Anterior cingulate cortex (tissue), 58 donors: ENCODE data around the gene CAB39.

Source experiments
- DNase-seq, 58 donors: peaks; one replicate each; lab custom pipeline; 2025; lab: John Stamatoyannopoulos, UW

CAB39 gene

GRCh38 chr2:230779126-230779525 lies 66.5 kb downstream of the CAB39 start:
- DNase-seq: no peak

DNA sequence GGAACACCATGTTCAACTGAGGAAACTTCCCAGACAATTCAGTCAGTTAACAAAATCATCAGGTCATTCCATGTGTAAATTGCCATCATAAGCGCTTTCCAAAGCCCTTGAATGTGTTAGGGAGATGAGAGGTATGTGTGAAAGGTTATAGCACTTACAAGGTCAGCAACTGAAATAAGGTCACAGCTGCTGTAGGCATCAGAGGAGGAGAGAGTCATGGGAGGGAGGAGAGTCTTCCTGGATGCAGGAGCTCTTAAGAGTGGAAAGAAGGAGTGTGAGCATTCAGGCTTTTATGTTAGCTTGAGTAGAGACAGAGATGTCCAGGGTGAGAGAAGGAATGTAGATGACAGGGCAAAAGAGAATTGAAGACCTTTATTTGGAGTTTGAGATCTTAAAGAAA lies 67.0 kb downstream of the CAB39 start:
- no peak for DNase-seq

GRCh38 chr2:230781130-230781797 lies 68.6 kb downstream of the CAB39 start:
- no peak for DNase-seq

GRCh38 chr2:230783101-230783500 lies 70.5 kb downstream of the CAB39 start:
- no peak for DNase-seq

GRCh38 chr2:230784795-230785194 lies 72.2 kb downstream of the CAB39 start:
- no peak for DNase-seq

GRCh38 chr2:230785346-230785745 lies 72.7 kb downstream of the CAB39 start:
- DNase-seq: no peak

GRCh38 chr2:230787101-230787500 lies 74.5 kb downstream of the CAB39 start:
- no peak for DNase-seq

DNA sequence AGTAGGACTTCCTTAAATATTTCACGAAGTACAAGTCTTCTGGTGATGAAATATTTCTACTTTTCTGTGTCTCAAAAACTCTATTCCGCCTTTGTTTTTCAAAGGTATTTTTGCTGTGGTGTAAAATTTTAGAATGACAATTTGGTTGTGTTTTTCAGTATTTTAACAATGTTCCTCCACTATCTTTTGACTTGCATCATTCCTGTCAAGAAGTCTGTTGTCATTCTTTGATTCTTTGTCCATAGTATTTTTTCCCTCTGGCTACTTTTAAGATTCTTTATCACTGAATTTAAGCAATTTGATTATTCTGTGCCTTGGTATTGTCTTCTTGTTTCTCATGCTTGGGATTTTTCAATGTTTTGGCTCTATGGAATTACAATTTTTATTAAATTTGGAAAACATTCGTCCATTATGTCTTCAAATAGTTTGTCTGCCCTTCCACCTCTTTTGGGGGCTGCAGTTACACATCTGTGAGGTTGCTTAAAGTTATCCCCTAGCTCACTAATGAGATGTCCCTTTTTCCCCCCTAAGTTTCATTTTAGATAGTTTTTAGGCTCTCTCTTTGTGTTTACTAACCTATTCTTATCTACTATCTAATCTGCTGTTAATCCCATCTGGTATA lies 76.0 kb downstream of the CAB39 start:
- no peak for DNase-seq

DNA sequence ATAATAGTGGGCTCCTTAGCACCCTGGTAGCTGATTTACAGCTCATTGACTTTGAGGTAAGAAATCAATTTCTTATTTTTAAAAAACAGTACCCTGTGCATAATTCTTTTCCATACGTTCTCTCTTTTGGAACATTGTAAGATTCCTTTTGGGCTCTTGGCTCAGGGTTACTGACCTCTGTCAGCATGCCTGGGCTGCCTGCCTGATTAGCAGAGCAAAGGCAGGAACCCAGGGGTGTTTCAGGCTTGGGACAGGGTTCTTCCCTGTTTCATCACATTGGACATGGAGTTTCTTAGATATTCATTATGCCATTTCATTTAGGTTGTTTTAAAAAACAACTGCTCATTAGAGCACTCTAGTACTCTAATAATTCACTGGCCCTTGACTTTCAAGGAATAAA lies 78.3 kb downstream of the CAB39 start:
- DNase-seq: no peak

GRCh38 chr2:230793572-230794359 lies 81.1 kb downstream of the CAB39 start:
- DNase-seq: peak in 47 of 58 donors; percentile 4 to 74 (median 30)

- DNase-seq: no peak
These were observed 81.9 kb downstream of the CAB39 start for GRCh38 chr2:230794497-230794896.

- no peak for DNase-seq
These were observed 83.2 kb downstream of the CAB39 start for GRCh38 chr2:230795856-230796255.

GRCh38 chr2:230796280-230796862 lies 83.7 kb downstream of the CAB39 start:
- no peak for DNase-seq

DNA sequence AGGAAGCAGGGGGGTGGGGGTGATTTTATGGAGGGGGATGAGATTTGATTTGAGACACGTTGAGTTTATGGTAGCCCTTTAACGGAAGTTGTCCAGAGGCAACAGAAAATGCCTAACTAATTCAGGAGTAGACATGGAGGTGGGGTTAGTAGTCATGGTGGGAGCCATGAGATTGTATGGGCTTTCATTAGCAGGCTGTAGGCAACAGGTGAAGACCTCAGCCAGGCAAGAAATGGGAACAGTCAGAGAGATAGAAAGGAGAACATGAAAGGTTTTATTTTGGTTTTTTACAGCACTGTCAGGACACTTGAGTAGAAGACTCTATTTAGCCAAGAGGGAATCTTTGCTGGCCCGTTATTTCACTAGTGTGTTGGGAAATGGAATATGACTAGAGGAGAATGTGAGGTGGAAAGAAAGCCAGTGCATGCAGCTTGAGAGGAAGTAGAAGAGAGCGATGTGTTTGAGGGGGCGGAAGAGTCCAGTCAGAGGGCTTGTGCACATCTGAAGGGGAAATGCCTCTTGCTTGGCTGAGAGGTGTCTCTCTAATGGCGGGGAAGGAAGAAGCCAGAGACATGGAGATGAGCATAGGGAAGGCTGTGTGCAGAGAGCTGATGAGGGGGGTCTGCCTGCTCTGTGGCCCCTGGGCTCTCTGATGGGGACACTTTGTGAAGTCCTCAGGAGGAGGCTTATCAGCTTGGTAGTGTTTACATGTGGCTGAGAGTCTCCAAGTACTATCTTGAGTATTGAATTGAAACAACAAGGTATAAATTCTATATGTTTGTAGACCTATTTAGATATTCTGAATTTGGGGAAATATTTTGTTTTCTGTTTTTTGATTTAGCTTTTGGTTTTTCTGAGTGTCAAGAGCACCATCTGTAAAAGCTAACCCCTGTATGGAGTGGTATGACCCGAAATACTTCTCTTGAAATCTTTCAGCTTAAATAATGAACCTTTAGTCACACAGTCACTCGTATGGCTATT lies 85.2 kb downstream of the CAB39 start:
- peak in 2 of 58 donors; percentile 4 to 9 for DNase-seq

DNA sequence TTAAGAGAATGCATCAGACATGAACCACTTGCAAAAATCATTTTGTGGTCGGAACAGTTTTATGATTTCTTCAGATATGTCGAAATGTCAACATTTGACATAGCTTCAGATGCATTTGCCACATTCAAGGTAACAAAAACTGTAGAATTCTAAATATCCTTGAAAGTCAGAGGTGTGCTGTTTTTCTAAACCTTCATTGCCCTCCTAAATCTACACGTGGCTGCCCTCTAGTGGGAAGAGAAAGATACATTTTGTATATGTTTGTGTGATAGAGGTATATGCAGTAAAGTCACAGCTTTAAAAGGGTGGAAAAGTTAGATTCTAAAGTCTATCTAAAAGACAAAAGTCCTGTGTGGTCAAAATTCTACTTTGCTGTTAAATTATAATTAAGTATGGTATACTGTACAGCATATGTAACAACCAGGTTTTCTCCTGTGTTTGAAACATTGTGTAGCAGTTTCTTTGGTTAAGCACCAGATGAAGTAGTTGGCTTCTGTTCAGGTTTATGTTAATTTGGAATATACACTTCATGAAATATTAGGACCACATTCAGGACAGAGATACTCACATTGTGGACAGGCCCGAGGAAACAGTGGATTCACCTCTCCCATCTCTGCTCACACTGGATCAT lies 86.2 kb downstream of the CAB39 start:
- peak in 1 of 58 donors; percentile 59 for DNase-seq

DNA sequence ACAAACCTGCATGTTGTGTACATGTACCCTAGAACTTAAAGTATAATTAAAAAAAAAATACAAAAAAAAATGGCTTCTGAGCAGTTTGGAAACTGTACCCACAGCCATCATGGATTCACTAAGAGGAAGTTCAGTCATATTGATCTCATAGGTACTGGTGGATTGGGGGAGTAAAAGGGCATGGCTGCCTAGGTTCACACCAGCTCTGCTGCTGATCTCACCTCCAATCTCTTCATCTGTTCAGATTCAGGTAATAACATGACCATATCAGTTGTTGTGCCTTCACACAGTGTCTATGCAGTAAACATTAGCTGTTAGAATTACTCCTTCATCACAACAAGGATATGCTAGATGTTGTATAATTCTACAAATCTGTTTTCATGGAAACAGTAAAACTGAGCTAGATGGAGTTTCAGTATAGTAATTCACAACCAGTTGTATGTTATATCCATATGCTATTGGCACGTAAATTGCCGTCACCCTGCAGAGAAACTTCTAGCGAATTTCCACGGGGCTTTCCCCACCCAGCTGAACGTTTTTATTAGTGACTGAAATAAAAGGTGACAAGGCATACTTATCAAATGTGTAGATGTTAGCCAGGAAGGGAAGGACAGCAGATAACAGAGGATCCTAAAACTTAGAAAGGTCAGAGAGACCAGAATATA lies 92.8 kb downstream of the CAB39 start:
- DNase-seq: no peak

DNA sequence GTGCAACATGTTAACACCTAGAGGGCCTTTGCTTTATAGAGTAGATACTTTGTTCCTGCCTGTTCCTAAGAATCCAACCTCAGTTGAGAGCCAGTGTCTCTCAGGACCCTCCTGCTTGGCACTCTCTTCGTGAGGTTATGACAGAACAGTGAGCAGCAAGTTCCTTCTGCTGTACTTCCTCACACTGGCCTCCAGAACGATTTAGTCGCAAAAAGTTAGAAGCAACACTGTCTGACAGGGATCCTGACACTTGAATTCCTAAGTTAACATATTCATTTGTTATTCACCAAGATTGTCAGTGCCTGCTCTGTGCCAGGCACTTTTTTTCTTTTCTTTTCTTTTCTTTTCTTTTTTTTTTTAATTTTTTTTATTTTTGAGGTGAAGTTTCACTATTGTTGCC lies 95.1 kb downstream of the CAB39 start:
- no peak for DNase-seq

DNA sequence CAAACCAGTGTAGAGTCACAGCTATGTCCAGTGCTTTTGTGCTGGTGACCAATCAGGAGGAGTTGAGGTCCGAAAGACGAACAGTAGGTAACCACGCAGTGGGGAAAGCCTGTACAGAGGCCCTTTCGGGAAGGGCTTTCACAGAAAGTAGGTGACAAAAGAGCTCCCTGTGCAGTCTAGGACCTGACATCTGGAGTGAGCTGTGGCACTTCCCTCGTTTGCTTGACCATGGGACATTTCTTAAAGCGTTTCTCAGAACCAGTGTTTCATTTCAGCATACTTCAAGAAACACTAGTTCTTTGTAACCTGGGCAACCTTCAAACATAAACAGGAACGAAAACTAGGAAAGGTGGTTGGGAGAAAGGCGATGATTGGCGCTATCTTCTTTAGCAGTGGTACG lies 96.4 kb downstream of the CAB39 start:
- DNase-seq: no peak

DNA sequence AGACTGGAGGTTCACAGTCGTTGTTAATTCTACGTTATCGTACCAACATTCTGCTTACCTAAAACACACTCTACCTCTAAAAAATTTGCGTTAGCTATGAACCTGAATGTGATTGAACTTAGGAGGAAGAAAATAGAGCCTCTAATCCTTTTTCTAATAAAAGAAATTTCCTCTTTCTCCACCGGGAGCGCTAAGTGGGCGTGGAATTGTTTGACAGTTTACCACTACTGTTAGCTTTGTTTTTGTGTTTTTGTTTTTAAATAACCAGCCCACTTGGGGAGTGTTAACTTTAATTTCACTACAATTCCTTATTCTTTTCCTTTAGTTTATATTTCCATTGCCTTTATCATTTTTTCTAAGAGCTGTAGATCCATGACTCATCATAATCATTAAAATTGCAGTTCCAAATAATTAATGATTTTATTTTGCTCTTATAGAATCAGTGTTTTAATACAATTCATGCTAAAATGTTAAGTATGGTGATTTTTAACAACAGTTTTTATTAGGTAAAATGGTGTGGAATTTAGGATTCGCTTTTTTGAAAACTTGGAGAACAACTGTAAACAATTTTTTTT lies 97.1 kb downstream of the CAB39 start:
- no peak for DNase-seq
